RWPE2 (cell line): ENCODE data around the gene DIP2B.

Source experiments
- ATAC-seq: fragments of 200-7000 bp; cut with Tn5 transposase; 3 replicates; pipeline ENCODE4 v1.9.1; 2021; ENCODE audit warnings: low read depth
- DNase-seq: peaks from one replicate; pipeline ENCODE4 v3.0.0-alpha.2; 2020; ENCODE audit warnings: low spot score
- H3K27ac ChIP-seq: fragments of 450-650 bp; 2 replicates; pipeline ENCODE4 v1.5.1; 2017; ENCODE audit warnings: mild to moderate bottlenecking; ENCODE audit not compliant: poor library complexity, severe bottlenecking
- H3K27me3 ChIP-seq: fragments of 250-450 bp; sonication (Bioruptor Pico); 2 replicates; pipeline ENCODE4 v1.5.1; 2021; ENCODE audit warnings: mild to moderate bottlenecking, moderate library complexity; ENCODE audit not compliant: insufficient read depth, poor library complexity, severe bottlenecking
- H3K36me3 ChIP-seq: fragments of 250-450 bp; sonication (Bioruptor Pico); 2 replicates; pipeline ENCODE4 v1.5.1; 2020; ENCODE audit warnings: low read depth, mild to moderate bottlenecking, moderate library complexity
- H3K4me1 ChIP-seq: fragments of 250-450 bp; sonication (Bioruptor Pico); 2 replicates; pipeline ENCODE4 v1.5.1; 2021; ENCODE audit warnings: mild to moderate bottlenecking, moderate library complexity; ENCODE audit not compliant: insufficient read depth, poor library complexity, severe bottlenecking
- H3K4me3 ChIP-seq: fragments of 250-450 bp; sonication (Bioruptor Pico); 2 replicates; pipeline ENCODE4 v1.5.1; 2021; ENCODE audit warnings: mild to moderate bottlenecking, moderate library complexity; ENCODE audit not compliant: severe bottlenecking
- H3K9me3 ChIP-seq: fragments of 250-450 bp; sonication (Bioruptor Pico); 2 replicates; pipeline ENCODE4 v1.5.1; 2021; ENCODE audit warnings: mild to moderate bottlenecking, moderate library complexity; ENCODE audit not compliant: severe bottlenecking
- CTCF ChIP-seq: fragments of 450-650 bp; IDR thresholded peaks from one replicate; pipeline ENCODE4 v1.5.1; 2017; ENCODE audit warnings: mild to moderate bottlenecking, moderate library complexity; ENCODE audit not compliant: poor library complexity, severe bottlenecking

DIP2B gene

GRCh38 chr12:50626026-50626425 lies 121.2 kb downstream of the DIP2B start:
- Histone ChIP-seq H3K36me3 (peaks cover 21% of the 10 kb centered on the region), H3K4me3 (no peak overlapping the region), H3K27me3 (no peaks in the 10 kb centered on the region), H3K9me3 (no peaks in the 10 kb centered on the region), H3K27ac (no peak overlapping the region), H3K4me1 (peaks cover 13% of the 10 kb centered on the region)
- no peak for ATAC-seq
- DNase-seq = no peak
- no peak for TF ChIP-seq CTCF

GRCh38 chr12:50627491-50627890 lies 122.7 kb downstream of the DIP2B start:
- no peaks in the 10 kb centered on the region for H3K4me1 ChIP-seq
- no peak overlapping the region for H3K4me3 ChIP-seq
- no peak for DNase-seq
- H3K36me3 ChIP-seq = peaks cover 26% of the 10 kb centered on the region
- no peak for ATAC-seq
- no peaks in the 10 kb centered on the region for H3K9me3 ChIP-seq
- no peaks in the 10 kb centered on the region for H3K27me3 ChIP-seq
- no peak overlapping the region for H3K27ac ChIP-seq
- TF ChIP-seq CTCF = no peak

DNA sequence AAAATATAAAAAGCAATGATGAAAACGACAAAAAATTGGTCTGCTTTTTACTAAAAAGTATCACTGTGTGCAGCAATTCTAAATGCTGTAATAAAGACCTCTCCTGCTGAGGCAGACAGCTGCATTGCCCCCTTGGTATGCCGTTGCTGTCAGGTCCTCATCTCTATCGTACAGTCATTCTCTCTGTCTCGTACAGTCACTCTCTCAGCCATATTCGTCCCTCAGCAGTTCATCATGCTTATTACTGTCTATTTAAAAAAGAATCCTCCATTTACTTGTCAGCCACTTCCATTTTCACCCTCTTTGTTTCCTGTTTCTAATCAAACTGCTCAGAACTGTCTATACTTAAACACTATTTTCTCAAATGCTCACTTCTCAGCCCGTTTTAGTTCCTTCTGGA lies 123.6 kb downstream of the DIP2B start:
- Histone ChIP-seq H3K27me3 (no peaks in the 10 kb centered on the region), H3K4me3 (no peak overlapping the region), H3K9me3 (no peaks in the 10 kb centered on the region), H3K27ac (no peak overlapping the region), H3K36me3 (peaks cover 26% of the 10 kb centered on the region), H3K4me1 (no peaks in the 10 kb centered on the region)
- no peak for ATAC-seq
- TF ChIP-seq CTCF = no peak
- DNase-seq = no peak

DNA sequence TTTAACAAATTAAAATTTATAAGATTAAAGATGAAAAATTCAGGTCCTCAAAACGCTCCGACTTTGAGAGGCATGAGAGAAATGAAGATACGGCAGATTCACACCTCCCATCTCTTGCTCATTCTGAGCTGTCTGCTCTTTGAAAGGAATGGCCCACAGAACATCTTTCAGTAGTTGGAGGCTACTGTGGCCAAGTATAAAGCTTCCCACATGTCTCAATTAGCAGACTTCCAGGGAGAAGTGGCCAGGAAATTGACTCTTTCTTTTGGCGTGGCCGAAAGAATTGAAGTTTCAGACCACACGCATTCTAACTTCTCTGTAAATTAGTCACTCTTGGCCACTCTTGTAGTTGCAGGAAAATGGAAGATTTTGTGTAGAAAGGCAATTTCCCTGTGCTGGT lies 129.2 kb downstream of the DIP2B start:
- peaks cover 9% of the 10 kb centered on the region for H3K4me1 ChIP-seq
- H3K27ac ChIP-seq = no peak overlapping the region
- no peak for TF ChIP-seq CTCF
- H3K36me3 ChIP-seq = peaks cover 4% of the 10 kb centered on the region; the same call in 1 of the 2 replicates
- ATAC-seq = no peak
- DNase-seq = no peak
- no peak overlapping the region for H3K4me3 ChIP-seq
- H3K27me3 ChIP-seq = no peaks in the 10 kb centered on the region
- H3K9me3 ChIP-seq = peaks cover 2% of the 10 kb centered on the region

- H3K27ac ChIP-seq = no peak overlapping the region
- no peak for TF ChIP-seq CTCF
- H3K4me1 ChIP-seq = peaks cover 10% of the 10 kb centered on the region
- ATAC-seq (no peak), DNase-seq (no peak)
- H3K4me3 ChIP-seq = no peak overlapping the region
- peaks cover 2% of the 10 kb centered on the region for H3K9me3 ChIP-seq
- peaks cover 4% of the 10 kb centered on the region; the same call in 1 of the 2 replicates for H3K36me3 ChIP-seq
- H3K27me3 ChIP-seq = no peaks in the 10 kb centered on the region
These were observed 129.6 kb downstream of the DIP2B start for GRCh38 chr12:50634379-50634778.
